ENCODE measurements around the gene CDCP2.

DNA sequence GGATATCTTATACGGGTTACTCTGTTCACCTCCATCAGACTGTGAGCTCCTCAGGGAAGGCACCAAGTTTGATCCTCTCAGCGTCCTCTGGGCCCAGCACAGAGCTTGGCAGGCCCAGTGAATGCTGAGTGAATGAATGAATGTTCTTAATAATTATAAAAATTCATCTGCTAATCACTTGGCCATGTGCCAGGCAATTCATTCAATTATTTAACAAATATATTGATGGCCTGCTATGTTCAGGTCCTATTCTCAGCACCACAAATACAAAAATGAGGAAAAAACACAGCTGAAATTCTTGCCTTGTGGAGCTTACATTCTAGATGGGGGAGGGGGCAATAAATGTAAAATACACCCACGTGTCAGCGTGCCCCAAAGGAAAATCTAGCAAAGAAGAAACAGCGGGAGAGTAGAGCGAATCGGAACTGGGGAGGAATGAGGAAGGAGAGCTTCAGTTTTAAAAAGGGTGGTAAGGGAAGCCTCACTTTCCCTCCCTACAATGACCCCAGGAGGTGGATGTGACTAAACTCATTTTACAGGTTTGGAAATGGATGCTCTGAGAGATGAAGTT, 15.8 kb downstream of the CDCP2 start:
- no peak for TF ChIP-seq POLR2AphosphoS5 (IDR thresholded peaks at IDR 0.05; ENCODE audit: low read depth, low read length)
- TF ChIP-seq, protein P1, sequence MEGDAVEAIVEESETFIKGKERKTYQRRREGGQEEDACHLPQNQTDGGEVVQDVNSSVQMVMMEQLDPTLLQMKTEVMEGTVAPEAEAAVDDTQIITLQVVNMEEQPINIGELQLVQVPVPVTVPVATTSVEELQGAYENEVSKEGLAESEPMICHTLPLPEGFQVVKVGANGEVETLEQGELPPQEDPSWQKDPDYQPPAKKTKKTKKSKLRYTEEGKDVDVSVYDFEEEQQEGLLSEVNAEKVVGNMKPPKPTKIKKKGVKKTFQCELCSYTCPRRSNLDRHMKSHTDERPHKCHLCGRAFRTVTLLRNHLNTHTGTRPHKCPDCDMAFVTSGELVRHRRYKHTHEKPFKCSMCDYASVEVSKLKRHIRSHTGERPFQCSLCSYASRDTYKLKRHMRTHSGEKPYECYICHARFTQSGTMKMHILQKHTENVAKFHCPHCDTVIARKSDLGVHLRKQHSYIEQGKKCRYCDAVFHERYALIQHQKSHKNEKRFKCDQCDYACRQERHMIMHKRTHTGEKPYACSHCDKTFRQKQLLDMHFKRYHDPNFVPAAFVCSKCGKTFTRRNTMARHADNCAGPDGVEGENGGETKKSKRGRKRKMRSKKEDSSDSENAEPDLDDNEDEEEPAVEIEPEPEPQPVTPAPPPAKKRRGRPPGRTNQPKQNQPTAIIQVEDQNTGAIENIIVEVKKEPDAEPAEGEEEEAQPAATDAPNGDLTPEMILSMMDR (IDR thresholded peaks at IDR 0.05) = no peak
